Measurements from ENCODE around the gene NUDT1. TPM values are rescaled to one million over a fixed set of nuclear protein-coding genes. Genes with fewer than 3 reads are reported as not detected.

The NUDT1 gene
- total RNA-seq, 1 experiment from 2014 or later: 84.7 TPM

- peaks cover 13% of the 10 kb centered on the region for H3K23me2 ChIP-seq (ENCODE audit: insufficient read length, low read depth, low read length, poor library complexity, severe bottlenecking)
- H3K79me2 ChIP-seq (ENCODE audit: insufficient read depth, low read length): peaks cover 5% of the 10 kb centered on the region; the same call in 1 of the 2 replicates
- H3K4me1 ChIP-seq (ENCODE audit: insufficient read depth, low read length): no peaks in the 10 kb centered on the region
- Mint-ChIP-seq H3K36me3 (ENCODE audit: insufficient read depth in 1 of 3, low read depth in 3 of 3) (peaks cover 26 to 60% (median 53%) of the 10 kb centered on the region in 3 experiments), H3K9me3 (no peaks in the 10 kb centered on the region), H3K27ac (no peak overlapping the region), H3K27me3 (ENCODE audit: low read depth) (no peaks in the 10 kb centered on the region), H3K4me3 (peak overlapping the region in 1 of 2 experiments; percentile 76; a peak in 2 of 5 replicates), H3K4me1 (peaks cover 12% of the 10 kb centered on the region in 2 experiments)
- TF ChIP-seq, protein P1, sequence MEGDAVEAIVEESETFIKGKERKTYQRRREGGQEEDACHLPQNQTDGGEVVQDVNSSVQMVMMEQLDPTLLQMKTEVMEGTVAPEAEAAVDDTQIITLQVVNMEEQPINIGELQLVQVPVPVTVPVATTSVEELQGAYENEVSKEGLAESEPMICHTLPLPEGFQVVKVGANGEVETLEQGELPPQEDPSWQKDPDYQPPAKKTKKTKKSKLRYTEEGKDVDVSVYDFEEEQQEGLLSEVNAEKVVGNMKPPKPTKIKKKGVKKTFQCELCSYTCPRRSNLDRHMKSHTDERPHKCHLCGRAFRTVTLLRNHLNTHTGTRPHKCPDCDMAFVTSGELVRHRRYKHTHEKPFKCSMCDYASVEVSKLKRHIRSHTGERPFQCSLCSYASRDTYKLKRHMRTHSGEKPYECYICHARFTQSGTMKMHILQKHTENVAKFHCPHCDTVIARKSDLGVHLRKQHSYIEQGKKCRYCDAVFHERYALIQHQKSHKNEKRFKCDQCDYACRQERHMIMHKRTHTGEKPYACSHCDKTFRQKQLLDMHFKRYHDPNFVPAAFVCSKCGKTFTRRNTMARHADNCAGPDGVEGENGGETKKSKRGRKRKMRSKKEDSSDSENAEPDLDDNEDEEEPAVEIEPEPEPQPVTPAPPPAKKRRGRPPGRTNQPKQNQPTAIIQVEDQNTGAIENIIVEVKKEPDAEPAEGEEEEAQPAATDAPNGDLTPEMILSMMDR (conservative IDR thresholded peaks at IDR 0.05): no peak
- DNase-seq: no peak
- H3K4ac ChIP-seq (ENCODE audit: low read depth, low read length): no peak overlapping the region
- no peak overlapping the region for H2BK12ac ChIP-seq (ENCODE audit: insufficient read length, low read depth, low read length)
- no peaks in the 10 kb centered on the region for H3K9me3 ChIP-seq (ENCODE audit: control insufficient read depth, low read depth, low read length)
- H2BK5ac ChIP-seq (ENCODE audit: insufficient read length, low read length): no peak overlapping the region
- H3K27me3 ChIP-seq (ENCODE audit: insufficient read depth, low read length): no peaks in the 10 kb centered on the region
- no peak overlapping the region for H3K9ac ChIP-seq (ENCODE audit: extremely low read depth, insufficient read length, low read length)
- H3K14ac ChIP-seq (ENCODE audit: insufficient read depth, low read length): no peak overlapping the region
- H3T11ph ChIP-seq (ENCODE audit: low read length): no peak overlapping the region
- H3K56ac ChIP-seq (ENCODE audit: insufficient read length, low read depth, low read length): no peak overlapping the region
- no peak overlapping the region for H3K4me2 ChIP-seq (ENCODE audit: insufficient read depth, insufficient read length, low read length)
- no peak overlapping the region for H3K27ac ChIP-seq (ENCODE audit: insufficient read length, low read depth, low read length)
- no peak overlapping the region for H3K23ac ChIP-seq (ENCODE audit: insufficient read length, low read depth, low read length)
- H4K8ac ChIP-seq (replicated peaks; ENCODE audit: insufficient read length, low read depth, low read length): no peak overlapping the region
- no peak overlapping the region for H2BK20ac ChIP-seq (ENCODE audit: low read depth, low read length, poor library complexity, severe bottlenecking)
- no peak overlapping the region for H2BK120ac ChIP-seq (ENCODE audit: low read depth, low read length, poor library complexity, severe bottlenecking)
- H4K5ac ChIP-seq (ENCODE audit: insufficient read length, low read depth, low read length): no peak overlapping the region
- peaks cover 12% of the 10 kb centered on the region for H3K79me1 ChIP-seq (ENCODE audit: insufficient read depth, low read depth, low read length, poor library complexity, severe bottlenecking)
- no peak overlapping the region for H2BK15ac ChIP-seq (ENCODE audit: low read depth, low read length)
- no peak overlapping the region for H2AK5ac ChIP-seq (ENCODE audit: insufficient read length, low read length)
- no CpG with 5 or more reads among the region's 9 CpGs for WGBS (ENCODE audit: extremely low coverage, insufficient read length, low lambda C conversion rate)
- H3K18ac ChIP-seq (ENCODE audit: insufficient read length, low read depth, low read length): no peak overlapping the region
- no peak overlapping the region for H2AFZ ChIP-seq (ENCODE audit: low read length)
- H4K20me1 ChIP-seq (ENCODE audit: control insufficient read depth, insufficient read depth, insufficient read length): no peaks in the 10 kb centered on the region
- no peak overlapping the region for H4K91ac ChIP-seq (ENCODE audit: insufficient read length, low read depth, low read length)
Observed at GRCh38 chr7:2230882-2231281, 11.1 kb upstream of the NUDT1 start.
